Stimulated activated CD8-positive, alpha-beta memory T cell treated with anti-CD3 and anti-CD28 coated beads, Interleukin-2, amount 100 ng/mL, for 48 hours (primary cell): ENCODE measurements around the gene METTL24.

Experiments
- DNase-seq, 2 donors: peaks; one replicate each; pipeline ENCODE4 v3.0.0-alpha.2; 2020; ENCODE audit warnings: low read depth in 2 of 2

The METTL24 gene

DNA sequence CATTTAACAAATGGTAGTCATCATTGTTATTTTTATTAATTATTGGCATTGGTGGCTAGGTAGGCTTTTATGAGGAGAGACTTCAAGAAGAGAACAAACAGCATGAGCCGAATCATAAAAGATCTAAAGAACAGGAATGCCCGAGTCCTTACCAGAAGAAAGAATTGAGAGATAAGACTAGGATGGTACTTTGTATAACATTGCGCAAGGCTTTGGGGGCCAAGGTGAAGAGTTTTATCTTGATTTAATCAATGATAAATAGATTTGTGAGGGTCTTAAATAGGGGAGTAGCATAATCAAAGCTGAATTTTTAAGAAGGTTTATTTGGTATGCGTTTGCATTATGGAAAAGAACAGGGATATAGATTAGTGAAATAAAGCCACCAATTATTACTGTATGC is 162.5 kb downstream of the METTL24 start:
- no peak for DNase-seq
